Measurements from ENCODE around the gene BCR.

BCR gene

GRCh38 chr22:23187871-23188700, 7.8 kb downstream of the BCR start:
- H3K4me3 ChIP-seq (ENCODE audit: low read depth, low read length), result no peak overlapping the region
- no peak for DNase-seq (ENCODE audit: low read depth)

DNA sequence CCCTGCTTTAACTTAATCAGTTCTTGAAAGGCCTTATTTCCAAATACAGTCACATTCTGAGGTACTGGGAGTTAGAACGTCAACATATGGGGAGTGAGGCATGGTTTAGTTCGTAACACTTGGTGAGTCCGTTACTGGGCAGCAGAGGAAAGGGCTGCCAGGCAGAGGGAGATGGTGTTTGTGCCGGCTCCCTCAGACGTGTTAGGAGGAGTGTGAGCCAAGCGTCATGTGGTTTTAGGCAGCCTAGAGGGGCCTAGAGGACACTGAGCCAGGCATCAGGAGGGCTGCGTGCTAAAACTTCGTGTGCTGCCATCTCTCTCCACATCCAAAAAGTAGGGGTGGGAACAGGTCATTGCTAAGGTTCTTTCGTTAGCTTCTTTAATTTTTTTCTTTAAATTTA, 10.2 kb downstream of the BCR start:
- no peak overlapping the region for H3K4me3 ChIP-seq (ENCODE audit: low read depth, low read length)
- no peak for DNase-seq (ENCODE audit: low read depth)

DNA sequence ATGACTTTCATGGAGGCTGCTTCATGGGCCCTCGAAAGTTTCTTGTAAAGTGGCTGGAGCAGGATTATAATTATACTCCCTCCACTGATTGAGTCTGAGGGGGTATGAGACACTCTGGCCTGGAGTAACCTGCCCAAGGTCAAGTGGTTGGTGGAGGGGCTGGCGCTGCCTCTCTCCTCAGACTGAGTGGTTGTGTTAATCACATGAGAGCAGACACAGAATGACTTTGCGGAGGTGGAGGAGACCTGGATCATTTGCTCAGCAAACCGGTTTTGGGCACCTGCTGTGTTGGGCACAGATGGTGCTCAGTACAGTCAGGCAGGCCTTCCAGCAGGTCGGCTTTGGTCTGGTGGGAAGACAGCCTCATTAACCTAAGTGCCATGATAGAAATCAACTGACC, 11.8 kb downstream of the BCR start:
- DNase-seq (ENCODE audit: low read depth), result no peak
- H3K4me3 ChIP-seq (ENCODE audit: low read depth, low read length), result no peak overlapping the region

- no peak overlapping the region for H3K4me3 ChIP-seq (ENCODE audit: low read depth, low read length)
- DNase-seq (ENCODE audit: low read depth), result no peak
Observed at GRCh38 chr22:23192558-23192957, 12.2 kb downstream of the BCR start.

DNA sequence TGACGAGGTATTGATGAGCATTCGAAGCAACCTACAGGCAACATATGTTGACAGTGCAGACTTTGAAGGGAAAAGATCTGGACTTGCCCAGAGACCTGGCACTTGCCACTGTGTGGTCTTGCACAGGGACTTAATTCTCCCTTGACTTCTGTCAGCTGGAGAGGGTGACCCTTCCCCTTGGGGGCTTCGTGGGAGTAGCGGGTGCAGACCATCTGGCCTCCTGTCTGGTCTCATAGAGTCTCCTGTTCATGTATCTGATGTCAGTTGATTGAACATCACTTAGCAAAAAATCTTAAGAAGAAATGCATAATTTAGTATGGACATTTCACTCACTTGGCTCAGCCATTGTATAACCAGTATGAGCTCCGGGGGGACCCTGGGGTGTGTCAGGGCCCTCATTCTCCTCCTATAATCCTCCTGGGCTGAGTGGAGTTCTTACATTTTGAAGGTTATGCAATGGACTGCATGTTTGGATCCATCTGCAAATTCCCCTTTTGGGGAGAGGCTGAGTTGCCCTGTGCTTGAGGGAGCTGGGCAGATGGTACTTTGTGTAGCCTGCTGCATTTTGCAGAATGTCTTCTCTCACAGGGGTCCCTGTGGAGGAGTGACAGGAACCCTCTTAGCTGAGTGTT, 13.0 kb downstream of the BCR start:
- H3K4me3 ChIP-seq (ENCODE audit: low read depth, low read length), result no peak overlapping the region
- DNase-seq (ENCODE audit: low read depth), result no peak

DNA sequence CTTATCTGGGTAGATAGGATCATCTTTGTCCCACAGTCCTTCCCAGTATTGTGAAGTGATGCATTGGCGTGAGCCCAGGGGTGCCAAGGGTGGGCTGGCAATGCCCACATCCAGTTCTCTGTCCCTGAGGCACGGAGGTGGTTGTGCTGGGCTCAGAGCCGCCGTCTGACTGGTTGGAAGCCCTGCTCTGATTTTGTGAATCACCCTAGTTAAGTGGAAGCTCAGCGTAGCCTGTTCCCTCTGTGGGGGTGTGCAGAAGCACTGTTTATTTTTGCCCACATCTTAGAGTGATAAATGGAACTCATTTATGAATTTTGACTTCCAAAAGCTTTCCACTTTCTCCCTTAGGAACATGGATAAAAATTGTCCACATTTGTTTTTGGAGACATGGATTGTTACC, 13.6 kb downstream of the BCR start:
- no peak for DNase-seq (ENCODE audit: low read depth)
- no peak overlapping the region for H3K4me3 ChIP-seq (ENCODE audit: low read depth, low read length)

GRCh38 chr22:23196165-23196564, 15.9 kb downstream of the BCR start:
- DNase-seq (ENCODE audit: low read depth), result no peak
- H3K4me3 ChIP-seq (ENCODE audit: low read depth, low read length), result no peak overlapping the region

GRCh38 chr22:23197836-23198235, 17.5 kb downstream of the BCR start:
- H3K4me3 ChIP-seq (ENCODE audit: low read depth, low read length), result no peak overlapping the region
- DNase-seq (ENCODE audit: low read depth), result no peak

- no peak for DNase-seq (ENCODE audit: low read depth)
- no peak overlapping the region for H3K4me3 ChIP-seq (ENCODE audit: low read depth, low read length)
Observed at GRCh38 chr22:23199159-23199558, 18.9 kb downstream of the BCR start.

DNA sequence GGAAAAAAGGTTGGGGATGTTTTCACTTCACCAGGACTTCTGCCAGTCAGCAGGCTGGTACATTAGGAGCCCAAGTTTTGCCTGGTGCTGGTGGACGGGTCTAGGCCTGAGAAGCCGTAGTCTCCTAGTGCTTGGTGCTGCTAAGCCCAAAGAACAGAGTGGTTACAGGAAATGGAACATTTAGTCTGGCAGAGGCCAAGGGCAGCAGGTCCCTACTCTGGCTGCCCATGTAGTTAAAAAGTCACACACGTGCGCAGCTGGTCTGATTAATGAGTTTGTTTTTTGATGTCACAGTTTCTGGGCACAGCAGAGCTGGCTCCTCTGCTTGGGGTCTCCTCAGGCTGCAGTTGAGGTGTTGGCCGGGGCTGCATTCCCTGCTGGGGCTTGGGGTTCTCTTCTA, 20.6 kb downstream of the BCR start:
- DNase-seq (ENCODE audit: low read depth), result no peak
- H3K4me3 ChIP-seq (ENCODE audit: low read depth, low read length), result no peak overlapping the region

DNA sequence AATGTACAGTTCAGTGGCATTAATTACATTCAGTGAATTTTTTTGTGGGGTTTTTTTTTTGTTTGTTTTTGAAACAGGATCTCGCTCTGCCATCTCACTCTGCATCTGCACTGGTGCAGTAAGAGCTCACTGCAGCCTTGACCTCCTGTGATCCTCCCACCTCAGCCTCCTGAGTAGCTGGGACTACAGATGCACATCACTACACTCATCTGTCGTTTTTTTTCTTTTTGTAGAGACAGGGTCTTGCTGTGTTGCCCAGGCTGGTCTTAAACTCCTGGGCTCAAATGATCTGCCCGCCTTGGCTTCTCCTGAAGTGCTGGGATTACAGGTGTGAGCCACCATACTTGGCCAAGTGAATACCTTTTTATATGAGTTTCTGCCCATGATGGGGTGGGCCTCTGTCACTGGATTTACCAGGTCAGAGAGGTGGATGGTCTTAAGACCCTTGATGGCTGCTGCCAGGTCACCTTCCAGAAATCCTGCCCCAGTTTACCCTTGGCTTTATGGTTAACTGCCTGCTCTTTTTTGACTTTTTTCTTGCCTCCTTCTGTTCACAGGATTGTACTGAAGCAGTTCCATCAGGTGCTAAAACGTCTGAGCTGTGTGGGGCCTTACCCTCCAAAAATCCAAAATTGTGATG, 22.6 kb downstream of the BCR start:
- H3K4me3 ChIP-seq (ENCODE audit: low read depth, low read length), result no peak overlapping the region

GRCh38 chr22:23203452-23204124, 23.3 kb downstream of the BCR start:
- H3K4me3 ChIP-seq (ENCODE audit: low read depth, low read length), result no peak overlapping the region
- no peak for DNase-seq (ENCODE audit: low read depth)

More for the DNA sequence above, 22.6 kb downstream of the BCR start:
- DNase-seq (ENCODE audit: low read depth), result no peak

DNA sequence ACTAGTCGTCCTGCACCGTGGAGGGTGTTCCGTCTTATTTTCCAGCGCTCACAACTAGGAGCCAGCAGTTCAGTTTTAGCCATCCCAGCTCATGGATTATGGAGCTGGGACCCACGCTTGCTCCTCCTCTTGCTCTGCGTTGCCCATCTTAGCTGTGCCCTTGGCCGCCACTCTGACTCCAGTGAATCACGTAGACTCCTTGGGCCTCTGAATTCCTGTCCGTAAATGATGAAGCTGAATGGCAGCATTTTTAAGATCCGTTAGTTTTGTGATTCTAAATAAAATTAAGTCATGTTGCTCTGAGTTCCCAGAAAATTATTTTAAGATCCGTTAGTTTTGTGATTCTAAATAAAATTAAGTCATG, 23.8 kb downstream of the BCR start:
- no peak for DNase-seq (ENCODE audit: low read depth)
- H3K4me3 ChIP-seq (ENCODE audit: low read depth, low read length), result no peak overlapping the region

- no peak overlapping the region for H3K4me3 ChIP-seq (ENCODE audit: low read depth, low read length)
- DNase-seq (ENCODE audit: low read depth), result no peak
Observed at GRCh38 chr22:23204541-23205157, 24.3 kb downstream of the BCR start.

DNA sequence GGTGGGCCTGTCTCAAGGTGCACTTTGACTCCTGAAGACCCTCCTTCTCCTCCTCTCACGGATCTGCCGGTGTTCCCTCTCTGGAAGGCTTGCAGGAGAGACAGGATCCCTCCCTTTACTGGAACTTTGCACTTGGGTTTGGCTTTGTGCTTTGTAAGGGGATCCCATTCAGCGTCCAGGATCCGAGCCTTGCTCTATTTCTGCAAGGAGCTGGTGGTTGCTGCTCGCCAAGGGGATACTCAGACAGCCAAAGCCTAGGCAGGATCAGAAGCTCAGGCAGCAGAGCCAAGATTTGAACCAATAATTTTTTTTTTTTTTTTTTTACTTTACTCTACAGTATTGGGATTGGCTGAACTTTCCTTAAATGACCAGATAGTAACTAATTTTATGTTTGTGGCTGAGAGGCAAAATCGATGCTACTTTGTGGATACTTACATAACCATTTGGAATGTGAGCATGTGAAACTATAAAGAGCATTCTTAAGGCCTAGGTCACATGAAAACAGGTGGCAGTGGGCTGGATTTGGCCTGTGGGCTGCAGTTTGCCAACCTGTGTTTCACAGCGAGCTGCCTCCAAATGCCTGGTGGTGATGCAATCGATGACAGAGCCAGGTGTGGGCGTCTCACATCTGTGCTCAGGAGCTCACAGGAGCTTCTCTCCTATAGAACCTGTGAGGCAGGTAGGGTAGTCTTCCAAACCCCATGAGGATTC, 25.2 kb downstream of the BCR start:
- H3K4me3 ChIP-seq (ENCODE audit: low read depth, low read length), result no peak overlapping the region
- DNase-seq (ENCODE audit: low read depth), result no peak

DNA sequence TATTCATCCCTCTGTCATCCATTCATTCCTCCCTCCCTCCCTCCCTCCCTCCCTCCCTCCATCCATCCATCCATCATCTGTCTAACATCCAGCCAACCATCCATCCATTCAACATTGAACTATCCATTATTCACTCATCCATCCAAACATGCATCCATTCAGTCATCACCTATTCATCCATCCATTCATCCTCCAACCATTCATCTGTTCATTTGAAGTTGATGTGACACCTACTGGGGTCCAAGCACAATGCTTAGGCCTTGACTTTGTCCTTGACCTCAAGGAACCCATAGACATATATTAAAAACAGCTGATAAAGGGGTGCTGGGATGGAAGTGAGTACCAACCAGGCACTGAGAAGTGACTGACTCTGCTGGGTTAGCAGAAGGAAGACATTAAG, 26.6 kb downstream of the BCR start:
- H3K4me3 ChIP-seq (ENCODE audit: low read depth, low read length), result no peak overlapping the region
- DNase-seq (ENCODE audit: low read depth), result no peak

DNA sequence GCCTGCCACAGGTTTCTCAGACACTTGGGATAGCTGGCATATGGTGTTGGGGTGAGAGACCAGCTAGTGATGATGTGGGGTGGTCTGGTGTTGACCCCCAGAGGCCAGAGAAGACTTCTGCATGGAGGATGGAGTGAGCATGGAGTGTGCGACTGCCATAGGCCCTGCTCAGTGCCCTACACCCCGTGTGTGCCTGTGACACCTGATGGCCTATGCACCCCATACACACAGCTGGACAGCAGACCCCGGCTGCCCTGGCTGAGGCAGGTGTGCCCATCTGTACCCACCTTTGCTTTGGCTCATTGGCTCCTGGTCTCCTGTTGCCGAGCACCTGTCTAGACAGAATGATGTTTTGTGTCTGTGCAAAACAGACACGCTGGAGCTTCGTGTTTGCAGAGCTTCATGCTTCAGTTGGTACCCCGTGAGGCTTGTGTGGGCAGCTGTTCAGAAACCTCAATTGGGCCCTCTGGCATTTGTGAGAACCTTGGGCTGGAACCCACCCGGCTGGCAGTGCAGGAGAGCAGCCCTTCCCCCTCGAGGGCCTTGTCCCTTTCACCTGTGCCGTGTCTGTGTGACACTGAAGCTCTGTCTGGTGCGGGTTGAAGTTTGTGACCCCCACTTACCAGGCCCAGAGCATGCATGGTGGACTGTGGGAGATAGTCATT, 27.6 kb downstream of the BCR start:
- DNase-seq (ENCODE audit: low read depth), result no peak

GRCh38 chr22:23210428-23211170, 30.3 kb downstream of the BCR start:
- DNase-seq (ENCODE audit: low read depth), result no peak
- no peak overlapping the region for H3K4me3 ChIP-seq (ENCODE audit: low read depth, low read length)

More for the DNA sequence above, 27.6 kb downstream of the BCR start:
- H3K4me3 ChIP-seq (ENCODE audit: low read depth, low read length), result no peak overlapping the region

Data from skeletal muscle cell (primary cell).